CMK (cell line): ENCODE results near the gene WBP4.

Experiments
- DNase-seq: peaks from one replicate; pipeline ENCODE4 v3.0.0-alpha.2; 2010; ENCODE audit warnings: low read depth

The WBP4 gene

DNA sequence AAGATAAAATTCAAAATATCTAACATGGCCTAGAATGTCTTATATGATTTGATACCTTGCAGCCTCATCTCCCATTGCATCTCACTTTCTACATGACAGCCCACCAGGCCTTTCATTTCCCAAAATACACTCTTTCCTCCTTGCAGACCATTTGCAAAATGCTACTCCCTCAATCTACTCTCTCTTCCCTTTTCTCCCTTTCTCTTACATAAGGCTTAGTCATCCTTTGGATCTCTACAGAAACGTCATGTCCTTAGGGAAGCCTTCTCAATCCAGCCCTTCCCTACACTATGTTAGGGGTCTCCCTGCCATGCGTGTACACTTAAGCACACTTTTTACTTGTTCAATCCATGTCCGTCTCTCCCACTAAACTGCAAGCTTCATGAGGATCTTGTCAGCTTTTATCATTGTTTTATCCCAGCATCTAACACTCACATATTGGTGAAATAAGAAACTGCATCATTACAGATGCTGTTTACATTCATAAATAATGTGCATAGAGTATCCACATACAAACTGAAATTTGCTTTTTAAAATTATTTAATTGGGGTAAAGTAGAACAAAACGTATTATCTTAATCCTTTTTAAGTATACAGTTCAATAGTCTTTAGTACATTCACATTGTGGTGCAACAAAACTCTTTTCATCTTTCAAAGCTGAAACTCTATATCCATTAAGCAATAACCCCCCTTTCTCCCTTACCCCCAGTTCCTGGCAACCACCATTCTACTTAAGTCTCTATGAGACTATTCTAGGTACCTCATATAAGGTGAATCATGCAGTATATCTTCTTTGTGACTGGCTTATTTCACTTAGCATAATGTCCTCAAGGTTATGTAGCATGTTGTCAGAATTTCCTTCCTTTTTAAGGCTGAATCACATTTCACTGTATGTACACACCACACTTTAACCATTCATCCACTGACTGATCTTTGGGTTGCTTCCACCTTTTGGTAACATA lies 11.5 kb upstream of the WBP4 start:
- DNase-seq, result no peak

DNA sequence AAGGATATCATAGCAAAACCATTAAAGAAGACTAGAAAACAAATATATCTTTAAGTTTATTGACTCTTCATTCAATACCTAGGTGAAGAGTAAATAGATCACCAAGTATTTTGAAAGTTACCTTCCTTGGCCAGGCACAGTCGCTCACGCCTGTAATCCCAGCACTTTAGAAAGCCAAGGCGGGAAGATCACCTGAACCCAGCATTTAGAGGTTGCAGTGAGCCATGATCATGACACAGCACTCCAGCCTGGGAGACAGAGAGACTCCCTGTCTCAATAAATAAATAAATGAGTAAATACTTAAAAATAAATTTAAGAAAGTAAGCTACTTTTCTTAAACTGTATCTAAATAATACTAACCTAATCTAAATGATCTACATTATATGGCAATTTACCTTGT lies 8.9 kb upstream of the WBP4 start:
- no peak for DNase-seq

DNA sequence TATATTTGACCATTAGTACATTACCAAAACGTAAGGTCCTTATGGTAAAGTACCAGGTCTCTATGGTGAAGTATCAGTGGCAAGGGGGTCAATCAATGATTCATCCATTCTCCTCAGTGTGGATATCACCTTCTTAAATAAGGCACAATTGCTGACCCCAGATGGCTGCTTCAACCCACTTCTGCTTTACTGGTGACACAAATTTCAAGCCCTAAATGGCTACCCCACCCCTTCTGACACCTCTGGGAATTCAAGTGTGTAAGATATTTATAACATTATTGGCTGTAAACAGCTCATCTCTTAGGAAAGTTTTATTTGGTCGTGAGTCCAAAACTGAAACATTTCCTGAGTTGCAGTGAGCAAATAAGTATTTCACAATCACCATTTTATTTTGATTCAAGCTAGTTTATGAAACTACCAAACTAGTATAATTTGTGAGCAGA lies 7.9 kb upstream of the WBP4 start:
- no peak for DNase-seq

GRCh38 chr13:41054212-41054877 lies 7.0 kb upstream of the WBP4 start:
- DNase-seq, result no peak

DNA sequence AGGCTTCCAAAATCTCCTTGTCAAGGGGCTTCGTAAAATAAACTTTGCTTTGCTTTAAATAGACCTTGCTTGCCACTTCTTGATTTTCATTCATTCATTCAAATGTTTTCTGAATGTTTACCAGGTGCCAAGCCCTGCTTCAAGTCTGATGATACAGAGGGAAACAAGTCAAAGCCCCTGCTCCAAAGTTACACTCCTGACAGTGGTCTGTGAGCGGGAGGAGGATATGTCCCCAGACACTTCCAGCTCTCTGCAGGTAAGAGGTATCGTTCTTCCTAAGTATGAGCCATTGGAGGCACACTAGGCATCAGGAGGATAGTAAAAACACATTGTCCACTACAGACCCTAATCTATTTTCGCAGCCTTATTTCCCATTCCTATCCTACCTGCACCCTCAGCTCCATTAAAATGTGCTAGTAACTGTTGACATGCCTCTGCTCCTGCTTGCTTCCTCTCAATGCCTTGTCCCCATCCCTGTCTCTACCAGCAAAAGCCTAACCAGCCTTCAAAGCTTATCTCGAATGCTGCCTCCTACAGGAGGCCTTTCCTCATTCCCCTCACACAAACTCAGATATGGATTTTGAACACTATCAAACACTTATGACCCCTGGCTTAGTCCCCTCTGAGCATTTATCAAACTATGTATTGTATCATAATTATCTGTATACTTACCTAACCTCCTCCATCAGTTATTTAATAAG lies 6.2 kb upstream of the WBP4 start:
- DNase-seq, result no peak

DNA sequence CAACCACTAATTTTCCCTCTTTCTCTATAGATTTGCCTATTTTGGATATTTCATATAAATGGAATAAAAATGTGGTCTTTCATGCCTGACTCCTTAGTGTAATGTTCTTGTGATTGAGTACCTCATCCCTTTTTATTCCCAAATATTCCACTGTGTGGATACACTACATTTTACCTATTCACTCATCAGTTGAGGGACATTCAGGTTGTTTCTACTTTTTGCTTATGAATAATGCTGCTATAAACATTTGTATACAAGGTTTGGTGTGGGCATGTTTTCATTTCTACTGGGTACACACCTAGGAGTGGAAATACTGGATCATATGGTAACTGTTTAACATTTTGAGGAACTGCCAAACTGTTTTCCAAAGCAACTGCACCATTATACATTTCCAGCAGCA lies 5.1 kb upstream of the WBP4 start:
- DNase-seq, result no peak

DNA sequence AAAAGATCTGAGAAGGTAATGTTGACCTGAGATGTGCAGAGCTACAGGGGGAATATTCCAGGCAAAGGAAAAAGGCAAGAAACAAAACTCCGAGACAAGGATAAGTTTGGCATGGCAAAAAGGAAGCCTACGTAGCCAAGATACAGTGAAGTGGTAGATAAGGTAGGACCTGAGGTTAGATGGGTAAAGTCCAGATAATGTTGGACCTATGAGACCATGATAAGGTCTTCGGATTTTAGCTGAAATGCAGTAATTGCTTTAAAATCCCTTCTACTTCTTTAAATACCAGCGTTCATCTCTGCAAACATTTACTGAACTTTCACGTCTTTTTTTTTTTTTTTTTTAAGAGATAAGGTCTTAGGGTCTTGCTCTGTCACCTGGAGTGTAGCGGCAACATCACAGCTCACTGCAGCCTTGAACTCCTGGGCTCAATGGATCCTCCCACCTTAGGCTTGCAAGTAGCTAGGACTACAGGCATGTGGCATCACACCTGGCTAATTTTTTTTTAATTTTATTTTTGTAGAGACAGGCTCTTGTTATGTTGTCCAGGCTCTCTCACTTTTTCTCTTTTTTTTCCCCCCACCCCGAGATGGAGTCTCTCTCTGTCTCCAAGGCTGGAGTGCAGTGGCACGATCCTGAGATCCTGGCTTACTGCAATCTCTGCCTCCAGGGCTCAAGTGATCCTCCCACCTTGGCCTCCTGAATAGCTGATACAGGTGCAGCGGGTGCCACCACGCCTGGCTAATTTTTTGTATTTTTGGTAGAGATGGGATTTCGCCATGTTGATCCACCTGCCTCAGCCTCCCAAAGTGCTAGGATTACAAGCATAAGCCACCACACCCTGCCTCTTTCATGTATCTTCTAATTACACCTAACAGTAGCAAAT lies 4.2 kb upstream of the WBP4 start:
- DNase-seq, result no peak

- no peak for DNase-seq
These were observed 2.8 kb upstream of the WBP4 start for GRCh38 chr13:41058295-41059070.

GRCh38 chr13:41059456-41060081 lies 1.7 kb upstream of the WBP4 start:
- DNase-seq, result no peak

GRCh38 chr13:41060082-41060723 lies 1.1 kb upstream of the WBP4 start:
- peak; percentile 59 for DNase-seq

GRCh38 chr13:41060724-41061074 lies 610 bp upstream of the WBP4 start:
- DNase-seq, result no peak

- DNase-seq, result no peak
These were observed 867 bp downstream of the WBP4 start for GRCh38 chr13:41061914-41062837.

DNA sequence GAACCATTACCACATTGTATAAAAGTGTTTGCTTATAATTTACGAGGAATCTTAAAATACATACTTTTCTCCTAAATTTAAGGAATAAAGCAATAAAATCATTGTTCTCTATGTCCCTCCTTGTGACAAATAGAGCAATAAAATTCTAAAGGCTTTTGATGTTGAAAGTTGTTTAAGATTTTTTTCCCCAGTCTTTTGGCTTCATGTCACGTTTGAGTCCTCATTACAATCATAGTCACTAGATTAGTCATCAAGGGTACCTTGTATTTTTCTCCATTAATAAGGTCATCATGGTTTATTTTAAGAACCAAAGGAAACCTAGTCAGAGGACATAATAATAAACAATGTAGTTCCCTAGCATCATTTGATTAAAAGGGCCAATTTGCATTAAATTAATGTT lies 3.2 kb downstream of the WBP4 start:
- no peak for DNase-seq

DNA sequence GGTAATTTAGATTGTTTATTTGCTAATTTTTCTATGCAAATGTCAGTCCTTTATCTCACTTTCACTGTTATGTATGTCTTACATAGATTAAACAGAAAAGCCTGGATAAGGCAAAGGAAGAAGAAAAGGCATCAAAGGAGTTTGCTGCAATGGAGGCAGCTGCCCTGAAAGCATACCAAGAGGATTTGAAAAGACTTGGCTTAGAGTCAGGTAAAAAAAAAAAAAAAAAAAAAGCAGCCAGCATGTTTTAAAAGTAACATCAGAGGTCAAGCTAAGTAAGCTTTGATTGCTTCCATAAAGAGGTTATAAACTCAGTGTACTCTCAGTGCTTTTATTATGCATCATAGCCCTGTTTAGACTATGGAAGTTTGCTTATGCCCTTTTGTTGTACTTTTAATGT lies 3.8 kb downstream of the WBP4 start:
- DNase-seq, result no peak

- DNase-seq, result no peak
These were observed 13.2 kb downstream of the WBP4 start for GRCh38 chr13:41074523-41074922.

DNA sequence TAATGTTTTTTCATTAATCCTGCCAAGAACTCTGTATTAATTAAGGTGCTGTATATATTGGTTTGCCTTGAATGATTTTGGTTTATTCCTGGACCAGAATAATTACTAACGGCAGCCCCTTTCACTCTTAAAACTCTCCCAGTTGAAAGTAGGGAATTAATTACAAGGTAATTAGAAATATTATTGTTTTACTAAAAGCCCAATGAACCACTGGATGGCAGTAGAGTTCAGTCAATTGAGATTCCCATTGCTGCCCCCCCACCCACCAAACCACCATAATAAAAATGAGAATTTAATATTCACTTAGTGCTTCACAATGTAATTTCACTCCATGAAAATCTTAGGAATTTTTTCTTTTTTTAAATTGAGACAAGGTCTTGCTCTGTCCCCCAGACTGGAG lies 13.7 kb downstream of the WBP4 start:
- no peak for DNase-seq

- DNase-seq, result no peak
These were observed 14.2 kb downstream of the WBP4 start for GRCh38 chr13:41075485-41075884.

- DNase-seq, result no peak
These were observed 16.2 kb downstream of the WBP4 start for GRCh38 chr13:41077475-41077874.

DNA sequence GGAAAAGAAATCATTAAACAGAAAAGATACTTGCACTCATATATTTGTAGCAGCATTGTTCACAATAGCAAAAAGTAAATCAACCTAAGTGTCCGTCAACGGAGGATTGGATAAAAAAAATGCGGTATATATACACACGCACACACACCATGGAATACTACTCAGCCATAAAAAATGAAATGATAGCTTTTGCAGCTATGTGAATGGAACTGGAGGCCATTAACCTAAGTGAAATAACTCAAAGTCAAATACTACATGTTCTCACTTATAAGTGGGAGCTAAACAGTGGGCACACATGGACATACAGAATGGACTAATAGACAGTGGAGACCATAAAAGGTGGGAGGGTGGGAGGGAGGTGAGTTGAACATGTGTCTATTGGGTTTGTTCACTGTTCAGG lies 18.4 kb downstream of the WBP4 start:
- DNase-seq, result no peak
